Testis (tissue), 5 donors: ENCODE data around the gene NDUFB1. TPM values are rescaled to one million over a fixed set of nuclear protein-coding genes. Genes with fewer than 3 reads are reported as not detected.

Experiments used
- DNase-seq: peaks from one replicate; pipeline ENCODE4 v3.0.0-alpha.2; 2019
- H3K27ac ChIP-seq, 2 donors: fragments of 200-600 bp; sonication (generic); one replicate each; pipeline ENCODE4 v1.5.1; 2019
- H3K27me3 ChIP-seq: fragments of 200-600 bp; sonication (generic); one replicate; pipeline ENCODE4 v1.5.1; 2019
- H3K36me3 ChIP-seq: fragments of 200-600 bp; sonication (generic); one replicate; pipeline ENCODE4 v1.5.1; 2017; ENCODE audit warnings: low read depth; ENCODE audit errors: missing control alignments
- H3K4me1 ChIP-seq: fragments of 200-600 bp; sonication (generic); one replicate; pipeline ENCODE4 v1.5.1; 2019
- H3K4me3 ChIP-seq, 2 donors: fragments of 200-600 bp; sonication (generic); one replicate each; pipeline ENCODE4 v1.5.1; 2017 to 2019
- H3K9me3 ChIP-seq: fragments of 200-600 bp; sonication (generic); one replicate; pipeline ENCODE4 v1.5.1; 2017
- POLR2A ChIP-seq: fragments of 450-650 bp; IDR thresholded peaks from one replicate; pipeline ENCODE4 v1.6.1; 2017; ENCODE audit warnings: antibody characterized with exemption, mild to moderate bottlenecking, moderate library complexity
- WGBS, 2 donors: methylation state at CpG; one replicate each; pipeline ENCODE4 v1.1.5; 2018; 5-methylcytosine and 5-hydroxymethylcytosine counted together
- intact Hi-C: fragments of 100-400 bp; cut with DNase I; formaldehyde crosslinking; loops from one replicate; pipeline ENCODE4 v1.15.1; 2023; ENCODE audit warnings: low total_unique reads
- long read RNA-seq, 2 donors: transcript quantifications; one replicate each; lab custom pipeline, GENCODE V29; 2026
- polyA plus RNA-seq: library from polyadenylated mRNA; stranded (reverse); fragments of 350-450 nt; fragmentation: Illumina TruSeq; extraction: RNeasy Lipid Tissue Mini Kit (QIAGEN cat#74804); gene quantifications from one replicate; pipeline ENCODE4 v1.2.3, GENCODE V29; 2014; ENCODE audit warnings: low read depth, low replicate concordance; ENCODE audit not compliant: insufficient read depth
- total RNA-seq, 2 donors: library from RNA; depleted of rRNA; stranded (reverse); fragments of >200 nt; gene quantifications; one replicate each; pipeline ENCODE4 v1.2.3, GENCODE V29; 2016
- TF ChIP-seq, protein P1 (sequence below), 3 experiments: fragments of 450-650 bp in 2 of 3; fragments of 200-600 bp in 1 of 3; sonication (generic) in 1 of 3; IDR thresholded peaks; one replicate each; pipeline ENCODE4 v1.5.1; 2016 to 2019; ENCODE audit warnings: antibody characterized with exemption in 3 of 3, mild to moderate bottlenecking in 2 of 3, moderate library complexity in 1 of 3

NDUFB1 gene
- 100 to 1,000 TPM; 151 to 169 TPM for total RNA-seq
- polyA plus RNA-seq = 182 TPM
- long read RNA-seq, donor 1, transcript NDUFB1-201 (3 exons, 528 nt) = major isoform, 145 of 183 reads
- long read RNA-seq, donor 1, transcript NDUFB1-203 (2 exons, 1,333 nt) = minor isoform, 35 of 183 reads
- long read RNA-seq, donor 1, partial matches to known transcripts = 0 of 183 reads
- long read RNA-seq, donor 1, other reads (novel, unspliced or antisense) = 0 of 183 reads
- long read RNA-seq, donor 2, transcript NDUFB1-201 (3 exons, 528 nt) = major isoform, 108 of 154 reads
- long read RNA-seq, donor 2, transcript NDUFB1-203 (2 exons, 1,333 nt) = minor isoform, 31 of 154 reads
- long read RNA-seq, donor 2, partial matches to known transcripts = 5 of 154 reads
- long read RNA-seq, donor 2, other reads (novel, unspliced or antisense) = 6 of 154 reads

- TF ChIP-seq, protein P1, sequence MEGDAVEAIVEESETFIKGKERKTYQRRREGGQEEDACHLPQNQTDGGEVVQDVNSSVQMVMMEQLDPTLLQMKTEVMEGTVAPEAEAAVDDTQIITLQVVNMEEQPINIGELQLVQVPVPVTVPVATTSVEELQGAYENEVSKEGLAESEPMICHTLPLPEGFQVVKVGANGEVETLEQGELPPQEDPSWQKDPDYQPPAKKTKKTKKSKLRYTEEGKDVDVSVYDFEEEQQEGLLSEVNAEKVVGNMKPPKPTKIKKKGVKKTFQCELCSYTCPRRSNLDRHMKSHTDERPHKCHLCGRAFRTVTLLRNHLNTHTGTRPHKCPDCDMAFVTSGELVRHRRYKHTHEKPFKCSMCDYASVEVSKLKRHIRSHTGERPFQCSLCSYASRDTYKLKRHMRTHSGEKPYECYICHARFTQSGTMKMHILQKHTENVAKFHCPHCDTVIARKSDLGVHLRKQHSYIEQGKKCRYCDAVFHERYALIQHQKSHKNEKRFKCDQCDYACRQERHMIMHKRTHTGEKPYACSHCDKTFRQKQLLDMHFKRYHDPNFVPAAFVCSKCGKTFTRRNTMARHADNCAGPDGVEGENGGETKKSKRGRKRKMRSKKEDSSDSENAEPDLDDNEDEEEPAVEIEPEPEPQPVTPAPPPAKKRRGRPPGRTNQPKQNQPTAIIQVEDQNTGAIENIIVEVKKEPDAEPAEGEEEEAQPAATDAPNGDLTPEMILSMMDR (IDR thresholded peaks at IDR 0.05) = peak in 2 of 3 experiments; percentile 20 to 34
- TF ChIP-seq POLR2A = no peak
- H3K9me3 ChIP-seq = no peaks in the 10 kb centered on the region
- WGBS, 2 donors = 1% methylated on average over 36 to 55 of the region's 55 CpGs
- DNase-seq = peak; percentile 94
- intact Hi-C loops = no loop called here
- H3K4me1 ChIP-seq = peaks cover 29% of the 10 kb centered on the region
- peak within 1 kb of the TSS; percentile 94 to 100 for H3K4me3 ChIP-seq
- H3K27ac ChIP-seq = peak within 1 kb of the TSS; percentile 97 to 98
- H3K36me3 ChIP-seq = no peaks in the 10 kb centered on the region
- no peaks in the 10 kb centered on the region for H3K27me3 ChIP-seq
These were observed at the start of gene NDUFB1, which contains the start of gene CPSF2 for GRCh38 chr14:92121670-92122350. Gene NDUFB1 (minus strand): TSS chr14:92121706. CDS start chr14:92117637, 4,069 bp downstream. Gene CPSF2 (plus strand): TSS chr14:92121969. CDS start chr14:92130985, 9,016 bp downstream.

DNA sequence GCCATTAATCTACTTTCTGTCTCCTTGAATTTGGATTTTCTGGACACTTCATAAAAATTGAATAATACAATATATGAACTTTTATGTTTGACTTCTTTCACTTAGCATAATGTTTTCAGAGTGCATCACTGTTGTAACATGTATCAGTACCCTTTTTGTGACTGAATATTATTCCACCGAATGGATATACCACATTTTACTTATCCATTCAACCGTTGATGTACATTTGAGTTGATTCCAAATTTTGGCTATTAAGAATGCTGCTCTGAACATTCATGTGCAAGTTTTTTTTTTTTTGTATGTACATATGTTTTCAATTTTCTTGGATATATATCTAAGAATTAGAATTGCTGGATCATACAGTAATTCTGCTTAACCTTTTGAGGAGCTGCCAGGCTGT, 43.5 kb upstream of the NDUFB1 start:
- H3K36me3 ChIP-seq = no peaks in the 10 kb centered on the region
- H3K9me3 ChIP-seq = no peaks in the 10 kb centered on the region
- no peaks in the 10 kb centered on the region for H3K4me1 ChIP-seq
- no peaks in the 10 kb centered on the region for H3K27me3 ChIP-seq
- H3K27ac ChIP-seq = no peak overlapping the region
- no peak for DNase-seq
- WGBS, 2 donors = 95% methylated on average over 2 of the region's 2 CpGs
- no peak for TF ChIP-seq POLR2A
- TF ChIP-seq, protein P1 (IDR thresholded peaks at IDR 0.05) = no peak
- H3K4me3 ChIP-seq = no peak overlapping the region
- intact Hi-C loops = no loop called here

DNA sequence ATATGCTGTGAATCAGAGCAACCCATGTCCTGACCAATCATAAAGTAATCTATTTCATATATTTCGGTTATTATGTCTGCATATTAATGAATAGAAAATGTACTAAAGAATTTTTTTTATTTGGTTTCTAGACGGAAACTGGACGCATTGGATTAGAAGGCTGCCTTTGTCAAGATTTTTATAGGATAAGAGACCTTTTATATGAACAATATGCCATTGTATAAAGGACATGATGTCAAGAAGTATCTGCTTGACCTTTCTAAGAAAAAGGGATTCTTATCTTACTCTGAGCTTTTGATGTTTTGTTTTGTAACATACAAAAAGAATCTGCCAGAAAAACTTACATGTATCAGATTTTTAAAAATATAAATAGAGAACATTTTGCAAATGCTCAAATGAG, 40.0 kb upstream of the NDUFB1 start:
- Histone ChIP-seq H3K36me3 (no peaks in the 10 kb centered on the region), H3K4me1 (no peaks in the 10 kb centered on the region), H3K27me3 (no peaks in the 10 kb centered on the region), H3K27ac (no peak overlapping the region), H3K4me3 (no peak overlapping the region), H3K9me3 (no peaks in the 10 kb centered on the region)
- no peak for DNase-seq
- TF ChIP-seq, protein P1 (IDR thresholded peaks at IDR 0.05) = no peak
- no peak for TF ChIP-seq POLR2A
- intact Hi-C loops = no loop called here
- 81 to 84% methylated on average over 3 of the region's 3 CpGs for WGBS, 2 donors

GRCh38 chr14:92160619-92161018, 39.1 kb upstream of the NDUFB1 start:
- WGBS, 2 donors = 53 to 79% methylated on average over 4 of the region's 4 CpGs
- intact Hi-C loops = no loop called here

More at GRCh38 chr14:92160619-92161018, 39.1 kb upstream of the NDUFB1 start:
- Histone ChIP-seq H3K27me3 (no peaks in the 10 kb centered on the region), H3K4me1 (no peaks in the 10 kb centered on the region), H3K36me3 (no peaks in the 10 kb centered on the region), H3K27ac (no peak overlapping the region), H3K9me3 (no peaks in the 10 kb centered on the region), H3K4me3 (no peak overlapping the region)
- DNase-seq = no peak
- no peak for TF ChIP-seq POLR2A
- TF ChIP-seq, protein P1 (IDR thresholded peaks at IDR 0.05) = no peak
